ENCODE measurements around the gene TEP1.

DNA sequence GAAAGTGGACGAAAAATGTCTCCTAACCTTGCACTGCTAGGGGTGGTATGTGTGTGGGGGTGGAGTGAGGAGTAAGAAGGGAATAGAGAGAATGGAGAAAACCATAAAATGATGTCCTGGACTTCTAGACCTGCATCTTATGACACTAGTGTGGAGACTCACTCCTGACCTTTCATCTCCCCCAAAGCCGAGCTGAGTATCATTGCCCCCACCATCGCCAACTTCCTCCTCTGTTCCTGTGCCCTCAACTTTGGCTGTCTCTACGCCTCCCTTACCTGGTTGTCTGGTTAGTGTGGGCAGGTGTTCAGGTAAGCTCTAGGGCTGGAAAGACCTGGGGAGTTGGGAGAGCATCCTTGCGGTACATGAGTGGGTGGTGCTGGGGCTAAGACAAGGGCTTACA lies 27.2 kb upstream of the TEP1 start:
- TF ChIP-seq CTCF (IDR thresholded peaks at IDR 0.05; ENCODE audit: insufficient read depth, low read depth, low read length) (no peak), EZH2 (IDR thresholded peaks at IDR 0.05; ENCODE audit: insufficient read depth, low read length) (no peak)
